B cell (primary cell): ENCODE measurements around the gene SOHLH1. TPM values are rescaled to one million over a fixed set of nuclear protein-coding genes. Genes with fewer than 3 reads are reported as not detected.

Experiments
- ATAC-seq: fragments of 200-7000 bp; cut with Tn5 transposase; one replicate; pipeline ENCODE4 v1.10.0; 2021; ENCODE audit warnings: low read depth, mild to moderate bottlenecking, moderate number of reproducible peaks, moderate library complexity
- CTCF ChIA-PET: fragments of 350-600 bp; sonication (Branson Sonifier 250); formaldehyde crosslinking; loops from one replicate; lab custom pipeline; 2021; ENCODE audit warnings: antibody characterized with exemption, inconsistent platforms; lab: Charles Lee
- POLR2A ChIA-PET: fragments of 350-600 bp; sonication (Branson Sonifier 250); formaldehyde crosslinking; loops from one replicate; lab custom pipeline; 2021; ENCODE audit warnings: antibody characterized with exemption; lab: Charles Lee
- DNase-seq: peaks from one replicate; pipeline ENCODE4 v3.0.0; 2013
- H2AFZ ChIP-seq: 2 replicates; pipeline ENCODE4 v1.6.1; 2012; ENCODE audit warnings: mild to moderate bottlenecking, low read depth, low read length; ENCODE audit not compliant: insufficient read depth, poor library complexity, severe bottlenecking
- H3K27ac ChIP-seq, 2 donors: 1 replicate in 1 of 2; 2 replicates in 1 of 2; pipeline ENCODE4 v1.5.1; 2012 to 2013; ENCODE audit warnings: low read length in 2 of 2, mild to moderate bottlenecking in 2 of 2, moderate library complexity in 1 of 2
- H3K27me3 ChIP-seq, 4 experiments: fragments of 200-600 bp in 1 of 4; sonication (generic) in 1 of 4; replicated peaks in 1 of 4; 1 replicate in 2 of 4; 2 replicates in 2 of 4; pipeline versions ENCODE4 v1.6.1 to v1.7.0; 2013 to 2016; ENCODE audit warnings: low read length in 3 of 4, mild to moderate bottlenecking in 2 of 4, mixed read lengths in 1 of 4, moderate library complexity in 1 of 4; ENCODE audit not compliant: insufficient read depth in 4 of 4, control insufficient read depth in 3 of 4; ENCODE audit errors: control extremely low read depth in 1 of 4
- H3K36me3 ChIP-seq, 2 experiments: replicated peaks in 1 of 2; 1 replicate in 1 of 2; 2 replicates in 1 of 2; pipeline versions ENCODE4 v1.6.1 to v1.7.1; 2013; ENCODE audit warnings: low read length in 1 of 2; ENCODE audit not compliant: insufficient read depth in 2 of 2, control insufficient read depth in 1 of 2; ENCODE audit errors: control extremely low read depth in 1 of 2, extremely low read depth in 1 of 2
- H3K4me1 ChIP-seq, 2 donors: fragments of 200-600 bp in 1 of 2; sonication (generic) in 1 of 2; 1 replicate in 1 of 2; 2 replicates in 1 of 2; pipeline versions ENCODE4 v1.5.1 to v1.6.1; 2013 to 2017; ENCODE audit warnings: low read length in 2 of 2; ENCODE audit not compliant: control insufficient read depth in 2 of 2, insufficient read depth in 2 of 2
- H3K4me2 ChIP-seq: replicated peaks from 2 replicates; pipeline ENCODE3; 2012; ENCODE audit warnings: mild to moderate bottlenecking, low read depth, low read length; ENCODE audit not compliant: poor library complexity, severe bottlenecking
- H3K4me3 ChIP-seq, 5 experiments: fragments of 200-600 bp in 1 of 5; sonication (generic) in 1 of 5; 1 replicate in 3 of 5; 2 replicates in 2 of 5; pipeline versions ENCODE4 v1.5.1 to v1.7.0; 2011 to 2016; ENCODE audit warnings: low read length in 4 of 5, mild to moderate bottlenecking in 4 of 5, low read depth in 2 of 5, control low read depth in 1 of 5, moderate library complexity in 1 of 5; ENCODE audit not compliant: insufficient read depth in 1 of 5; ENCODE audit errors: control extremely low read depth in 1 of 5, extremely low read depth in 1 of 5
- H3K79me2 ChIP-seq: fragments of 200-600 bp; sonication (generic); one replicate; pipeline ENCODE4 v1.6.0; 2016; ENCODE audit warnings: low read length; ENCODE audit not compliant: control insufficient read depth, insufficient read depth
- H3K9ac ChIP-seq: fragments of 200-600 bp; sonication (generic); 2 replicates; pipeline ENCODE4 v1.6.1; 2017; ENCODE audit warnings: mild to moderate bottlenecking, low read length, moderate library complexity
- H3K9me3 ChIP-seq, 3 donors: one replicate each; pipeline versions ENCODE4 v1.6.1 to v1.7.1; 2013; ENCODE audit warnings: low read length in 2 of 3; ENCODE audit not compliant: control insufficient read depth in 2 of 3, insufficient read depth in 1 of 3; ENCODE audit errors: control extremely low read depth in 1 of 3
- H4K20me1 ChIP-seq: 2 replicates; pipeline ENCODE4 v1.6.0; 2012; ENCODE audit warnings: mild to moderate bottlenecking, low read length; ENCODE audit not compliant: insufficient read depth, control insufficient read depth, poor library complexity, severe bottlenecking
- H3K27ac Mint-ChIP-seq: one replicate; pipeline ENCODE4 v1.8.0; 2021; ENCODE audit warnings: mixed read lengths
- H3K27me3 Mint-ChIP-seq: one replicate; pipeline ENCODE4 v1.8.0; 2021; ENCODE audit warnings: mixed read lengths
- H3K4me1 Mint-ChIP-seq: one replicate; pipeline ENCODE4 v1.8.0; 2021; ENCODE audit warnings: mixed read lengths
- H3K4me3 Mint-ChIP-seq: one replicate; pipeline ENCODE4 v1.8.0; 2021; ENCODE audit warnings: mixed read lengths
- H3K9me3 Mint-ChIP-seq: one replicate; pipeline ENCODE4 v1.8.0; 2022; ENCODE audit warnings: mixed read lengths; ENCODE audit not compliant: insufficient read depth
- CTCF ChIP-seq: fragments of 200-600 bp; IDR thresholded peaks from one replicate; pipeline ENCODE4 v1.8.0; 2022; ENCODE audit warnings: antibody characterized with exemption, mild to moderate bottlenecking
- EZH2 ChIP-seq: IDR thresholded peaks from 2 replicates; pipeline ENCODE4 v1.6.1; 2012; ENCODE audit warnings: borderline replicate concordance, low read depth, mild to moderate bottlenecking, moderate library complexity, low read length; ENCODE audit not compliant: insufficient read depth, poor library complexity, severe bottlenecking
- WGBS: methylation state at CpG from one replicate; pipeline ENCODE4 v1.1.5; 2013; ENCODE audit warnings: missing lambda C conversion rate; ENCODE audit not compliant: insufficient coverage; 5-methylcytosine and 5-hydroxymethylcytosine counted together
- intact Hi-C: fragments of 100-400 bp; cut with micrococcal nuclease; formaldehyde crosslinking; loops from one replicate; pipeline ENCODE4 v1.10.0; 2022
- polyA plus RNA-seq: library from polyadenylated mRNA; depleted of rRNA; stranded (reverse); fragments of >200 nt; gene quantifications from 2 replicates; pipeline ENCODE4 v1.2.3, GENCODE V29; 2012
- total RNA-seq, 2 donors: library from RNA; stranded (reverse); fragments of 120-200 nt in 1 of 2; gene quantifications; 1 replicate in 1 of 2; 2 replicates in 1 of 2; pipeline versions ENCODE4 v1.2.3 to v1.2.4, GENCODE V29; 2013 to 2022

SOHLH1 gene
- total and polyA plus RNA-seq, 2 donors (not counting 1 experiment from before 2014, with no cell fraction given), result not detected

- H3K4me3 Mint-ChIP-seq, result no peak overlapping the region
- H3K4me2 ChIP-seq, result no peak overlapping the region
- H2AFZ ChIP-seq, result no peak overlapping the region
- no peak overlapping the region for H3K4me3 ChIP-seq
- H3K27ac Mint-ChIP-seq, result no peak overlapping the region
- no peak overlapping the region for H3K27ac ChIP-seq
- H3K9me3 ChIP-seq, result peaks cover 0 to 35% (median 30%) of the 10 kb centered on the region in 3 donors
- H3K36me3 ChIP-seq, result no peaks in the 10 kb centered on the region
- ChIA-PET CTCF (no interaction called here), POLR2A (no interaction called here)
- TF ChIP-seq CTCF, result no peak
- TF ChIP-seq EZH2, result no peak
- H3K9me3 Mint-ChIP-seq, result peaks cover 21% of the 10 kb centered on the region
- no peak overlapping the region for H3K9ac ChIP-seq
- no peaks in the 10 kb centered on the region for H3K4me1 Mint-ChIP-seq
- H3K27me3 ChIP-seq, result no peaks in the 10 kb centered on the region
- H3K4me1 ChIP-seq, result no peaks in the 10 kb centered on the region
- H3K79me2 ChIP-seq, result no peaks in the 10 kb centered on the region
- intact Hi-C loops, result no loop called here
- 86% methylated on average over 8 of the region's 10 CpGs for WGBS
- DNase-seq (no peak), ATAC-seq (no peak)
- H4K20me1 ChIP-seq, result no peaks in the 10 kb centered on the region
- H3K27me3 Mint-ChIP-seq, result peaks cover 2% of the 10 kb centered on the region
These were observed 50.5 kb downstream of the SOHLH1 start for GRCh38 chr9:135648494-135649410.

DNA sequence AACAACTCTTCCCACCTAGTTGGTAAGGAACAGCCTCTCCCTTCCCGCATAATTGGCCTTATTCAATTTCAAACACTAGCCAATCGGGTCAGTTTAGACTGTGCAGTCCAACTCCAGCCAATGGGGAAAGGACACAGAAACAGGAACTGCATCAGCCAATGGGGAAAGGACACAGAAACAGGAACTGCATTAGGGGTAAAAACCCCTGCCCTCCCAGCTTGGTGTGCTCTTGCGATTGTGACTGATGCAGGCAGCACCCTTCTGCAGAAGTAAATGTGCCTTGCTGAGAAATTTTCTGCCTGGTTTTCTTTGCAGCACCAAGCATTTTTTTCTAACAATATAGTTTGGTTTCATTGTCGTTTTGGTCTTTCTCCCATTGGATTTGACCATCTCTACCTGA is 51.4 kb downstream of the SOHLH1 start:
- DNase-seq (no peak), ATAC-seq (no peak)
- no peak overlapping the region for H3K4me2 ChIP-seq
- peaks cover 21% of the 10 kb centered on the region for H3K9me3 Mint-ChIP-seq
- H3K27me3 Mint-ChIP-seq, result no peaks in the 10 kb centered on the region
- H3K36me3 ChIP-seq, result no peaks in the 10 kb centered on the region
- intact Hi-C loops, result no loop called here
- no peak overlapping the region for H3K9ac ChIP-seq
- H3K27ac ChIP-seq, result no peak overlapping the region
- CTCF ChIA-PET, result no interaction called here
- H3K4me3 Mint-ChIP-seq, result no peak overlapping the region
- no peak for TF ChIP-seq CTCF
- TF ChIP-seq EZH2, result no peak
- H3K4me1 ChIP-seq, result no peaks in the 10 kb centered on the region
- WGBS, result 100% methylated on average over 2 of the region's 4 CpGs
- H3K9me3 ChIP-seq, result peaks cover 0 to 35% (median 30%) of the 10 kb centered on the region in 3 donors
- H3K79me2 ChIP-seq, result no peaks in the 10 kb centered on the region
- no peaks in the 10 kb centered on the region for H3K27me3 ChIP-seq
- no peak overlapping the region for H3K27ac Mint-ChIP-seq
- H4K20me1 ChIP-seq, result no peaks in the 10 kb centered on the region
- POLR2A ChIA-PET, result no interaction called here
- no peak overlapping the region for H3K4me3 ChIP-seq
- H2AFZ ChIP-seq, result no peak overlapping the region
- no peaks in the 10 kb centered on the region for H3K4me1 Mint-ChIP-seq
